ENCODE data around the gene UBTF.
A peak's percentile ranks its signal among the peaks of the same experiment; 100 is the strongest.
"Not testable (repeated sequence)": the region's sequence is repeated elsewhere in the genome, so short reads cannot be mapped to it uniquely, and the experiment has no call there.

Gene UBTF

GRCh38 chr17:44241106-44241624 is 21.7 kb upstream of the UBTF start:
- no peak for DNase-seq

- not testable (repeated sequence) for DNase-seq
Measured at GRCh38 chr17:44237886-44238285, 18.4 kb upstream of the UBTF start.

- no peak for DNase-seq
Measured at GRCh38 chr17:44236444-44236991, 17.0 kb upstream of the UBTF start.

GRCh38 chr17:44235583-44235936 is 16.1 kb upstream of the UBTF start:
- DNase-seq, result no peak

GRCh38 chr17:44233582-44233981 is 14.1 kb upstream of the UBTF start:
- no peak for DNase-seq

- no peak for DNase-seq
Measured at GRCh38 chr17:44232061-44232460, 12.6 kb upstream of the UBTF start.

- DNase-seq, result no peak
Measured at GRCh38 chr17:44230140-44230539, 10.7 kb upstream of the UBTF start.

- DNase-seq, result no peak
Measured at GRCh38 chr17:44229090-44229489, 9.6 kb upstream of the UBTF start.

GRCh38 chr17:44223541-44224071 is 4.1 kb upstream of the UBTF start:
- DNase-seq, result no peak

GRCh38 chr17:44222112-44222869 is 2.8 kb upstream of the UBTF start:
- DNase-seq, result no peak

- DNase-seq, result no peak
Measured at GRCh38 chr17:44221862-44222111, 2.3 kb upstream of the UBTF start.

GRCh38 chr17:44221084-44221861 is 1.8 kb upstream of the UBTF start:
- DNase-seq, result peak; percentile 51

- no peak for DNase-seq
Measured at GRCh38 chr17:44220213-44221083, 973 bp upstream of the UBTF start.

GRCh38 chr17:44219108-44219615 is 313 bp downstream of the UBTF start:
- DNase-seq, result no peak

- peak; percentile 61 for DNase-seq
Measured at GRCh38 chr17:44218344-44219107, 949 bp downstream of the UBTF start.

- DNase-seq, result no peak
Measured at GRCh38 chr17:44217738-44218343, 1.6 kb downstream of the UBTF start.

GRCh38 chr17:44216694-44217093 is 2.8 kb downstream of the UBTF start:
- no peak for DNase-seq

- DNase-seq, result no peak
Measured at GRCh38 chr17:44216173-44216572, 3.3 kb downstream of the UBTF start.

GRCh38 chr17:44214896-44215295 is 4.6 kb downstream of the UBTF start:
- no peak for DNase-seq

- DNase-seq, result no peak
Measured at GRCh38 chr17:44214230-44214494, 5.3 kb downstream of the UBTF start.

- no peak for DNase-seq
Measured at GRCh38 chr17:44213403-44214229, 5.9 kb downstream of the UBTF start.
